CD4-positive, alpha-beta T cell treated with Interleukin-10 for 1 hour (primary cell): ENCODE results near the gene HMGB2.

ENCODE experiments used
- DNase-seq: peaks from one replicate; pipeline ENCODE4 v3.0.0-alpha.2; 2020

Gene HMGB2

GRCh38 chr4:173333658-173334084, 487 bp downstream of the HMGB2 start:
- DNase-seq, result peak; percentile 48

- DNase-seq, result peak; percentile 26
These were observed 1.0 kb downstream of the HMGB2 start for GRCh38 chr4:173332963-173333657.

GRCh38 chr4:173332021-173332487, 2.1 kb downstream of the HMGB2 start:
- peak; percentile 26 for DNase-seq

- DNase-seq, result no peak
These were observed 3.6 kb downstream of the HMGB2 start for GRCh38 chr4:173330590-173330989.

GRCh38 chr4:173328236-173328901, 5.8 kb downstream of the HMGB2 start:
- DNase-seq, result no peak

GRCh38 chr4:173325007-173325736, 9.0 kb downstream of the HMGB2 start:
- no peak for DNase-seq

- DNase-seq, result no peak
These were observed 14.5 kb downstream of the HMGB2 start for GRCh38 chr4:173319696-173320095.

- peak; percentile 48 for DNase-seq
These were observed 15.4 kb downstream of the HMGB2 start for GRCh38 chr4:173318648-173319211.

GRCh38 chr4:173318240-173318639, 15.9 kb downstream of the HMGB2 start:
- DNase-seq, result no peak

- DNase-seq, result no peak
These were observed 17.2 kb downstream of the HMGB2 start for GRCh38 chr4:173317004-173317403.

- DNase-seq, result no peak
These were observed 18.1 kb downstream of the HMGB2 start for GRCh38 chr4:173316060-173316459.

GRCh38 chr4:173314715-173315114, 19.4 kb downstream of the HMGB2 start:
- DNase-seq, result no peak

- no peak for DNase-seq
These were observed 22.8 kb downstream of the HMGB2 start for GRCh38 chr4:173311368-173311767.

- DNase-seq, result no peak
These were observed 26.4 kb downstream of the HMGB2 start for GRCh38 chr4:173307778-173308177.

- peak; percentile 53 for DNase-seq
These were observed 32.5 kb downstream of the HMGB2 start for GRCh38 chr4:173301518-173302201.

- DNase-seq, result no peak
These were observed 39.7 kb downstream of the HMGB2 start for GRCh38 chr4:173294444-173294843.

- no peak for DNase-seq
These were observed 40.5 kb downstream of the HMGB2 start for GRCh38 chr4:173293663-173294062.

GRCh38 chr4:173291899-173292298, 42.3 kb downstream of the HMGB2 start:
- DNase-seq, result no peak

- no peak for DNase-seq
These were observed 44.8 kb downstream of the HMGB2 start for GRCh38 chr4:173289353-173289727.

- DNase-seq, result no peak
These were observed 45.3 kb downstream of the HMGB2 start for GRCh38 chr4:173288698-173289352.

GRCh38 chr4:173288296-173288695, 45.9 kb downstream of the HMGB2 start:
- DNase-seq, result peak; percentile 71

- DNase-seq, result no peak
These were observed 46.7 kb downstream of the HMGB2 start for GRCh38 chr4:173287486-173287885.
